Measurements from ENCODE around the gene AFF3.

AFF3 gene

DNA sequence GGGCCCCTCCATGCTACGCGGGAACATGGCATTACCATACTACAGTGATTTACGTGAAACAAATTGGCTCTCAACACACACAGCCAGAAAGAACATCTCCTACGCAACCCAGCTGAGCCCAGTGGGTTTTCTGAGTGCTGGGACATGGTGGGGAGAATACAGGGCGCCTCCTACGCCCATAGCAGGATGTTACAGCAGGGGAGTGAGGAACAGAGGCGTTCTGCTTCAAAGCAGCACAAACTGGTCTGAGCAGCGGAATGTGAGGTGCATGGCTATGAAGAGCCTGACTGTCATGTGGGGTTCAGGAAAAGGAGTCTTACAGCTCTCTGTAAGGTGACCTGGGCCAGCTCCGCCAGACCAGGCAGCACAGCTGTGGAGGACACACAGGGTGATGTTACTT lies 543.9 kb downstream of the AFF3 start:
- no peak for DNase-seq (ENCODE audit: low read depth)

DNA sequence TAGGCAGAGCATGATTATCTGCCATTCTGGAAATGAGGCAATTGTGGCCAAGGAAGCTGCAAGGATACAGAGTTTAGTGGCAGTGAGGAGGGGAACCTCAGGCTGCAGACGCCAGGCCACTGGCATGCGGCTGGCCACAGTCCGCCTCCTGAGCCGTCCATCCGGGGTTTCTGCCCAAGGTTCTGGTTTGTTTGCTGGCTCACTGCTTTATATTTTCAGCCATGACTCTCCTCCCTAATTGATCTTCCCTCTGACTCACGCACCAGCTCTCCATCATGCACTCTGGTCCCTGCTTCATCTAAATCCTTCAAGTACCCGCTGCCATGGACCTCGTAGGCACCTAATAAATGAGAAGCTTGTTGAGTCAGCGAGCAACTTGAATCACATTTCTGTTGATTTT lies 544.8 kb downstream of the AFF3 start:
- DNase-seq (ENCODE audit: low read depth), result no peak

DNA sequence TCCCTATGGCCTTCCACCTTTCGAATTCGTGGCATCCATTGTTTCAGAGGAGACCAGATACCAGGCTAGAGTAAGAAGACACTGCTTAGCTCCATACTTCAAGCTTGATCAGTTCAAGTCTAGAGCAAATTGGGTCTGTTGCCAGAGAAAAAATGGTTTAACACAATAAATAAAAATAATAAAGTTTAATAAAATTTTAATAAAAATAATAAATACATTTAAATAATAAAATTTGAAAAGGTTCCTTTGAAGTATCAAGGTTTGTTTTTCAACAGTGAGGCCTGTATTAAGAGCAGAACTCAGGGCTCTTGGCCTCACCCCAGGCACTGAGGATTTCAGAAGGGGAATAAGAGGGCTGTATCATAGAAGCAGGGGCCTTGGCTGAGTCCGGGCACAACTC lies 547.0 kb downstream of the AFF3 start:
- no peak for DNase-seq (ENCODE audit: low read depth)

DNA sequence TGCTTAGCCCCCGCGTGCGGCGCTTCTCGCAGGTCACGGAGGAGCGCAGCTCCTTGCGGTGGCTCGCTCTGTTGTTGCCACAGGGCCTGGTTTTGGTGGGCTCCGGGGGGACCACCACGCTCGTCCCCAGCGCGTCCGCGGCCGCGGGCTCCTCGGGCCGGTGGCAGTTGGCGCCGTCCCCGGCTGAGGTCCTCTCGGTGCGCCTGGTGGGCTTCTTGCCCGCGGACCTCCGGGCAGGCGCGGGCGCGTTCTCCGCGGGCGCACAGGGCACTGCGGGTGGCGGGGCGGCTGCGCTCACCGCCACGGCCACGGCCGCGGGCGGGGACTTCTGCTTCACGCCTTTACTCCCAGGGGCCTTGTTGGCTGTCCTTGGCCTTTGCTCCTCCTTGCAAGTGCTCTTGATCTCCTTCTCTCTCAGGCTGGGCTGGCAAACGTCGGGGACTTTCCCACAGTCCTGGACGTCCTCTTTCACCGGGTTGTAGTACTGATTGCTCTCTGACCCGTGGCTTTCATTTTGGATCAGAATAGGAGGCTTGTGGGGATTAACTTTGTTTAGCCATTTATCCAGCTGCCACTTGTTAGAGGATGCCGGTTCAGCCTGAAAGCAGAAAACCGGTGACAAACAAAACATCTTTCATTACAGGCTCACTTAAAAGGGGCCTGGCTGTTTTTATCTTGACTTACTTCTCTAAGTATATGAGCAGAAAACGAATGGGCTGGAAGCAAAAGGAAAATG lies 548.5 kb downstream of the AFF3 start:
- no peak for DNase-seq (ENCODE audit: low read depth)

DNA sequence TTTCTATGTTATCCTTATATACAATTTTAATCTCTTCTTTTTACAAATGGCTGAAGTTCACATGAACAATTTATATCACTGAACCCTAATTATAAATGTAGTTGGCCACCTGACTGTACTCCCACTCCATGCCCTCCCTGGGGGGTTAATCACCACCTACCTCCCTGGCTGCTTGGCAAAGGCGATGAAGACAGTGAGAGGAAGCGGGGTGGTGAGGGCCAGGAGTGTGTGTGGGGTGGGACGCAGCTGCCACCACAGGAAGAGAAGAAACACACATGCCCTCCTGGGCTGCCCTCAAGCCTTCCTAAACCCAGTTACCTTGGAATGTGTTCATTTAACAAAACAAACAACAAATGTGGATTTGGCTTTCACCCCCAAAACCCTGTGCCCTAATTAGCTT lies 565.6 kb downstream of the AFF3 start:
- no peak for DNase-seq (ENCODE audit: low read depth)

DNA sequence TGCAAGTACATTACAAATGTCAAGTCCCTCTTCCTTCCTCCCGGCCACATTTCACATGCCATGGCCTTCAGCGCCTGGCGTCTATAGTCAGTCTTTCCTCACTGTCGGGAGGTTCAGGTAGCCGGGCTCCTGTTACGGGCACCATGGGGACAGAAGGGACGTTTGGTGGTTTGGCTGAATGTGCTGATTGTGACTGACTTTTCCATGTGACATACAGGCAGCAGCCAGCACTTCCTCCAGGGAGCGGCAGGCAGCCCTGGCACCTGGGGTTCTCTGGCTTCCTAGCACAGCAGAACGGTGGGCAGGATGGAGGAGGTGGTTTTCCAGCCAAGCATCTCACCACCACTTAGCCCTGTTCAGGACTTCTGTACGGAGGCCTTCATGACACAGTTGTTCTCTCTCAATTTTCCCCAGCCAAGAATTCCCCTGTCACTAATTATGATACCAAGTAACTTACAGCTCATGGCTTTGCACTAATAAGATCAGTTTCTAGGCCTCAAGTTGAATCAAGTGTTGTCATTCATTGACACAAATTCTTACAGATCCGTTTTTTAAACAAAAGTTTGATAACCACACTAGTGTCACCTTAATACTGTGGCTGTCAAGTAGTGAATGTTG lies 568.6 kb downstream of the AFF3 start:
- DNase-seq (ENCODE audit: low read depth), result no peak

DNA sequence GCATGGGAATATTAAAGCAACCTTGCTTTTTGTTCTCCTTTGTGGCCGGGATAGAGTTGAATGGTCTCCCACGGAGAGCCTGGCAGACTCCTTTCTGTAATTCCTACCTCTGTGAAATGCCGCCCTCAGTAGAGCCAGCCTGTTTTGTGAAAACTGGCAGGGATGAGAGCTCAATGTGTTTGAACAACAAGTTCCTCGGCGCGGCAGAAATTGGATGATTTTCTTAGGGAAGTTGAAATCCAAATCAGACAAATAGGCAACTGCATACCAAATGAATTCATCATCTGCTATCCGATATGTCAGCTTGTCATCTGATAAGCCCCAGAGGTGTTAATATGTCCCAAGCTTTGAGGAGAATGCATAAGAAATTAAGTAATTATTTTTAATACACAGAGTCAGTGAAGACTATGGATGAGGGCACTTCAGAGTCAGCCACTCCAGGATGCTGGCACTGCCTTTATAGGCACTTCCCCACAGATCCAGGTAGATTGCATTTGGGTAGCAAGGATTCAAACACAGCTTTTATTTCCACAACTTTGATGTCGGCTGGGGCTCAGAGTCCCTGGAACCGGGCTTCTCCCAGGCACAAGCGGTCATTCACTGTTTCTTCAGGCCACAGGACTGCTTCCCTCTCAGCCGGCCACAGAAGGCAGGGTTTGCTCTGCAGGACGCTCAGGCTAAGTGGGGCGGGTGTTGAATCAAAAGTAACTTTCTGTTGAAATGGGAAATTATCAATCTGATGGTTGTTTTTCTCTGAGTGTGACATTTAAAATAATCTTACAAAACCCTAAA lies 569.8 kb downstream of the AFF3 start:
- DNase-seq (ENCODE audit: low read depth), result no peak

DNA sequence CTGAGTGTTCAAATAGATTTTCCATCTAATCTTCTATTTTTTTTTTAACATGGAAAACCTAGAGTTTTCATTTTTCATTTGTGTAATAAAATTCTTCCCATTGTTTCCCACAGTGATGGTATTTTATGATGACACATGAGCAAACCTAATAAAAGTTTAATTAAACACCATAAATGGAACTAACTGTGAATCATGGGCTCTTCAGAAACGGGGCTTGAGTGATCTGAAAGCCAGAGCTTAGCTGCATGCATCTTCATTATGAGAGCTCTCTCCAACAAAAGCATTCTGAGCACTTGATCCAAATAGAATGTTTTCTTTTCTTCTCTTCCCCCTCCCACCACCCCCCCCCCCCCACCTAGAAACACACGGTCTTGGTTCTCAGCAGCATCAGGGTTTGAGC lies 570.4 kb downstream of the AFF3 start:
- DNase-seq (ENCODE audit: low read depth), result no peak

DNA sequence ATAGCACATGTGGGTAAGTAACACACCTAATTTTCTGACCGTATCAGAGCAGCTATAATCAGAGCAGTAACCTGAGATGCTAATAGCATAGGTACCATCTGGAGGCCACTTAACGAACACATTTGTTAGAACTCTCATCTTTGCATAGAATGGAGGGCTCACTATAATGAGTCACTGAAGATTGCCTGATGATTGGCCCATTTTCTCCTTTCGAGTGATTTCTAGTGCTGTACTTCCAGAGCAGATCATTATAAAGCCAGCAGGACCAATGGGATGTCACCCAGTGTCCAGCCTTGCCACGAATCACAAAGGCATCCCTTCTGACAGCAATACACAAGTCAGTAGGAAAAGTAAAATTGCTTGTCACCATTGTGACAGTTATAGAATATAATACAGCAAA lies 570.9 kb downstream of the AFF3 start:
- DNase-seq (ENCODE audit: low read depth), result no peak

DNA sequence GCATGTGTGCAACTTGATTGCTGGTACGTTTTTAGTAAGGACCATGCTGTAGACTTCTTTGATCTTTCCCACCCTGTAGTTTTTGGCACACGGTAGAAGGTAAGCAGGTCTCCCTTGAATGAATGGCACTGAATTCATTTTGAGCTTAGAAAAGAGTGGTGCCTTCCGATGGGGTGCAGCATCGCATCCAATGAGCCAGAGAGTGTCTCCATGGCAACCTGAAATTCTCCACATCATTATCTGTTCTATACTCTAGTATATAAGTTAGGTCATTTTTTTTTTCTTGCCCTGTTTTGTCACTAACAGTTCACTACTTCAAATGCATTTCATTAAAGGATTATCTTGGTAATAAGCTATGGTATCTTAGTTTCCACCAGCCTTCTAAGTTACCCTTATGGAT lies 571.4 kb downstream of the AFF3 start:
- no peak for DNase-seq (ENCODE audit: low read depth)

DNA sequence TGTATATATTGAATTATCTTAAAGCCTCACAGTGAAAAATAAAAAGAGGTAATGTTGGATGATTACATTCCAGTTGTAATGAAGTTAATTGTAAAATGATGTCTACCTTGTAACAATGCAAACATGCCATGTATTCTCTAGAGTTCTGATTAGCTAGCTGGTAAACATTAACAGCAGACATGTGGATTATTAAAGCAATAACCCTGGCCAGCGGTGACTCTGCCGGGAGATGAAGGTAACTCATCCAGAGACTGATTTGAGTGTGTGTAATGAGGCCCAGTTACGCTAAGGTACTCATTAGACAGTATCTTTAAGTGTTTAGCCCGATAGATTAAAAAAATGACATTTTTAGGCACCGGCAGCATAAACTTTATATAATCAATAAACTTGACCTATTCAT lies 573.0 kb downstream of the AFF3 start:
- no peak for DNase-seq (ENCODE audit: low read depth)

DNA sequence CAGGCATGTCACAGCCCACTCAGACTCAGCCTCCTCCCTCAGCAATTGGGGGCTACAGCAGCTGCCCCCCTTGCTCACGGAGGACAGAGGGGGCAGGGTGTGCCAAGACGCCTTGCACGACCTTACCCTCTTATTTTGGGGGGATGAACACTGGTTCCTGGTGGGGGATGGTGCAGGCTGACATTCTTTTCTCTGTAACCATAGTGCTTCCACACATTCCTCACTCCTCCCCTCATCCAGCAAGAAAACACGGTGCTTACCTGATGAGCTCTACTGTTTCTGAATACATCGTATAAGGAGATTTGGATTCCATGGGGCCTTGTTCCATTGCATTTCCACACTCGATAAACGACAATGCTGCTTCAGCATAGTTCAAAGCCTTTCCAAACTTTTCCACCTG lies 577.2 kb downstream of the AFF3 start:
- DNase-seq (ENCODE audit: low read depth), result no peak

DNA sequence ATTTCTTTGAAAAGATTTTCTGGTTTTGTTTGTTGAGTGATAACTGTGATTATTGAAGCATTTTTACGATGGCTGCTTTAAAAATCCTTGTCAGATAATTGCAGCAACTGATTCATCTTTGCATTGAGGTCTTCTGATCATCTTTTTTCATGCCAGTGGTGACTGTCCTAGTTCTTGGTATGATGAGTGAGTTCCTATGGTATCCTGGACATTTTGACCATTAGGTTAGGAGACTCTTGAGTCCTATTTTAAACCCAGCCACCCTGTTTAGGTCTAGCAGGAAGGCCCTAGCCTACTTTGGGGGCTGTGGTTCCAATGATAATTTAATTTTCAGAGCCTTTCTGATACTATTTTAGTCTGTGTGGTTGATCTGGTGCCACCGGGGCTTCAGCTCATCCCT lies 579.9 kb downstream of the AFF3 start:
- DNase-seq (ENCODE audit: low read depth), result no peak

DNA sequence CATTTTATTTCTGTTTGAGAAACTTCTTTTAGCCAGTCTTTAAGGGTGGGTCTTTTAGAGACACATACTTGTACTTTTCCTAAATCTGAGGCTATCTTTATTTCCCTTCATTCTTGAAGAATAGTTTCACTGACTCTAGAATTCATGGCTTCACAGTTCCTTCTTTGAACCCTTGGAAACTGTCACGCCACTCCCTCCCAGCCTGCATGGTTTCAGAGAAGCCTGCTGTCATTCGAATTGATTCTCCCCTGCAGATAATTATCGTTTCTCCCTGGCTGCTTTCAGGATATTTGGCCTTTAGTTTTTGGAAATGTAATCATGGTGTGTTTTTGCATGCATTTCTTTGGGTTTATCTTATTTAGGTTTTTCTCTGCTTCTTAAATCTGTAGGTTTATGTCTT lies 580.6 kb downstream of the AFF3 start:
- DNase-seq (ENCODE audit: low read depth), result no peak

DNA sequence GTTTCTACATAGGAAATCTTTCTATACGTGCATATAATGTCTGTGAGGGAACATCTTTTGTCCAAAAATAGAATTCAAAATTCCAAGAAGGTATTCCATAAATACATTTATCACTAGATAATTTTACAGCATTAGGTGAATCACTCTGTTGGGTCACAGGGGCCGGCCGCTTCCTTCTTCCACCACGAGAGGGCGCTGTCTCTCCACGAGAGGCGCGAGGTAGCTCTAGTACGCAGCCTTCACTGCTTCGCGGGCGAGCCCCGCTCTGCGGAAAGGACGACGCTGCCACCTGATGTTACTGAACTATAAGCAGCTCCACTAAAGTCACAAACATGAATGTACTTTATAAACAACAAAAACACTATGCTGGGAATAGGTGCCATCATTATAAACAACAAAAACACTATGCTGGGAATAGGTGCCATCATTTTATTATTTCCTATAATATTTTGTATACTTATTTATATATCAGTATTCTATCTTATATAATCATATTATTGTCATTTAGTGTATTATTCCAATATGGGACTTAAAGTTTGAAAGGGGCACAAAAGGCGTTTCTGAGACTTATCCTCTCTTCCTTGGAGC lies 583.2 kb downstream of the AFF3 start:
- peak; percentile 72 for DNase-seq (ENCODE audit: low read depth)

DNA sequence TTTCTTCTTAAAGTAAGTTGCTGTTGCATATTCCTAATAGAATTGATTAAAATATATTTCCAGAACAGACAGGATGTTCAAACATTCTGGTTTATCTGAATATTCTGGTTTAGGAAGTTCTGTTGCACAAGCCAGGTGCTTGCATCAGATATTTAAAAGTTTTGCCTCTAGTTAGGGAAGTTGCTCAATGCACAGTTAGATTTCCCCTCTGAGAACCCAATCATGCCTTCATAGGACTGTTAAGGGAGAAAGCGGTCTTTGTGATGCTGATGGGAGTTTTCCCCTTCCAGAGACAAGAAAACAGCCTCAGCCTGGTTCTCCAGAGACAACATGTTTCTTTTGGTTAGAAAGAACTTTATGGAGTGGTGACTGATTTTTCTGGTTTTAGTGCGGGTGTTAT lies 587.0 kb downstream of the AFF3 start:
- DNase-seq (ENCODE audit: low read depth), result no peak

DNA sequence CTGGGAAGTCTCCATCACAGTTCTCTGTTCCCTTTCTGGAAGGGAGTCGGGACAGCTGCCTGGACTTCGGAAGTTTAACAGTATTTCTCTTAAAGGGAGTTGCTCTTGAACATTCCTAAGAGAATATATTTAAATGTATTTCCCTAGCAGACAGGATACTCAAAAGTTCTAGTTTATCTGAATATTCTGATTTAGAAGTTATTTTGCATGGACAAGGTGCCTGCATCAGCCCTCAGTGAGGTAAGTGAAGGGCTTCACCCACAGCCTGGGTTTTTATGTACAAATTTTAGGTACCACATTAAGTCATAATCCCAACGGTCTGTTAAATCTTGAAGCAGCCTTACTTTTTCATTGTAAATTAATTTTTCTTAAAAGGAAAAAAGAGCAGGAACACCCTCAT lies 587.5 kb downstream of the AFF3 start:
- no peak for DNase-seq (ENCODE audit: low read depth)

DNA sequence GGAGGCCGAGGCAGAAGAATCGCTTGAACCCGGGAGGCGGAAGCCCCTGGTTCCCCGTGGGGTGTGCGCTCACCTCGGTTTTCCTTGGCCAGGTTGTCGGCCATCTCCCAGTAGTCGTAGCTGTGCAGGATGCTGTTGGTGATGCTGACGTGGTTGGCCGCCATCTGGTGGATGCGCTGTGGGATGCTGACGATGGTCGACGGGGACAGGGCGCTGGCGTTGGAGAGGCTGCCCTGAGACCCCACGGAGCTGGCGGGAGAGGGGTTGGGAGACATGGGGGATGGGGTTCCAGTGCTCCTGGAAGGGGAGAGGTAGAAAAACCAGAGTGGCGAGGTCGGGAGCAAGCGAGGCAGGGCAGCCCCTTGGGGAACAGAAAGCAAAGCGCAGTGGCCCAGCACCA lies 588.2 kb downstream of the AFF3 start:
- DNase-seq (ENCODE audit: low read depth), result no peak

DNA sequence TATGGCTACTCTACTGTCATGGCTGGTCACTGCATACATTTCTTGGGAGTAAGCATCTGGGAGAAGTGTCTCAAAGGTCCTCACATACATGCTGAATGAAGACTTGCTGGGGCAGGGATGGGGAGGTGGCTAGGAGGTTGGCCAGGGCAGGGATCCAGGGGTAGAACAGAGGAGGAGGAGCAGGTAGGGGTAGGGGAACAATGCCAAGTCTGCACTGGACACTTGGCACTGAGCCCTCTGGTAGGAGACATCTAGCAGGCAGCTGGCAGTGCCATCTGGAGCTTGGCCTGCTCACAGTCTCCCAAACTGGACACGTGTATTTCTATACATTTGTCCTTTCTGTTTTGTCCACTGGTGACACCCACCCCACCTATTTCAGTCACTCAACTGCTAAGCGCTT lies 589.9 kb downstream of the AFF3 start:
- DNase-seq (ENCODE audit: low read depth), result no peak

DNA sequence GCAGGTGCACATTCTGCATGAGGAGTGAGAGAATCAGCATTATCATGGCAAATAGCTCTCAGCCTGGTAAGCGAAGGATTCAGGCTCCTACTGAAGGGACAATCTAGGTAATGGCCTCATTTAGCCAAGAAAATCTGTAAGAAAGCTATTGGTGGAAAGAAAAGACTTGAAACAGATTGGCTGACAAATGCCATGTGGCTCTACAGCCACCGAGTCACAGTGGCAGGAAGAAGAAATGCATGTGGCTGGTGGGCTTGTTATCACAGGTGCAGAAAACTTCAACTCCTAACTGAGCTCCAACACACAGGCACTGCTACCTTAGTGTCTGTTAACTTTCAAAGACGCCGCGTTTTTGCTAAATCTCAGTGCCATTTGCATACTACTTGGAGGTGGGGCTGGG lies 592.0 kb downstream of the AFF3 start:
- no peak for DNase-seq (ENCODE audit: low read depth)

DNA sequence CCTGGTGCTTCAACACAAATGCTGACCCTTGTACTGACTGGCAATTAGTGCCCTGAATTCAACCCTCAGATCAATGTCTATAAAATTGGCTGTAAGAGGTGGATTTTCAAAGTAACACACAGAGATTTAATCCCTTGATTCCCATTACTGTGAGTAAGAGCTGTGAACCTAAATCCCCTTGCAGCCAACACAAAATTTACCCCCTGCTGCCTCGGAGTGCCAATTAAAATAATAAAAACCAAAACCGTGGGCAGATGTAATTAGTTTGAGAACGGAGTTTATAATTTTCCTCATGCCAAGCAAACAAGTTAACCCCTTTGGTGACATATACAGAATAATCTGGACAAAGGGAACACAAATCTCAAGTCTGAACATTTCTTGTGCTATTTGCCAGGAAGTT lies 596.8 kb downstream of the AFF3 start:
- DNase-seq (ENCODE audit: low read depth), result no peak

DNA sequence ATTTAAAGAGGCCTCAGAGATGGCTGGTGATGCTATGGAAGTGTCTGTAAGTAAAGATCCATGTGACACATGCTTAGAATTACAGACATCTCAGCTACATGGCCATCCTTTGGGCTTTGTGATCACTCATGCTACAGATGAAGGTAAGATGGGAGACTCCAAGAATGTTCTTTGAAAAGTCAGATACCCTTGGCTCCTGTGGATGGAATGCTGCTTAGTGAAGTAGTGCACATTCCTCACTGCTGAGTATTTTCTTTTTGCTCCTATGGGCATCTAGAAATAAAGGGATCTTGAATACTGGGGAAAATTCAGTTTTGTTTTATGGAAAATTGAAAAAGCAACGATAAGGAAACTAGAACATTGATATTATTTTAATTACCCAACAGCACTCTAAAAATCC lies 597.3 kb downstream of the AFF3 start:
- DNase-seq (ENCODE audit: low read depth), result no peak

DNA sequence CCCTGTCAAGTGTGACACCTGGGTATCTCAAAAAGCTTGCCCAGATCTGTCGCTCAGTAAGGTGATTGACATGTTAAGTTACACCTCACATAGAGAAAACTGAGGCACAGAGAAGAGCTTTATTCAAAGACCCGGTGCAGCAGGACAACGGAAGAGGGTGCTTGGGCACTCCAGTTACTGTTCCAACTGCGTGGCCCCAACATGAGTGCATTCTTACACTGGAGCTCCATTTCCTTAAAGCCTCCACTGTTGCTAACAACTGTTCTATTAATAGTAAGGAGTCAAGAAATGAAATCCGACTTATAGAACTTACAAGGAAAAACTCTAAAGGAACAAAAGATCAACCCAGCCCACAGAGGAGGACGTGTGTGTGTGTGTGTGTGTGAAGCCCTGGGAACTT lies 597.8 kb downstream of the AFF3 start:
- no peak for DNase-seq (ENCODE audit: low read depth)

All from activated T-helper 9 cell treated with anti-CD3 and anti-CD28 coated beads, Interleukin-2, amount 50 U/mL, for 16 hours (primary cell).